ENCODE data around the gene DNPH1.

DNPH1 gene

DNA sequence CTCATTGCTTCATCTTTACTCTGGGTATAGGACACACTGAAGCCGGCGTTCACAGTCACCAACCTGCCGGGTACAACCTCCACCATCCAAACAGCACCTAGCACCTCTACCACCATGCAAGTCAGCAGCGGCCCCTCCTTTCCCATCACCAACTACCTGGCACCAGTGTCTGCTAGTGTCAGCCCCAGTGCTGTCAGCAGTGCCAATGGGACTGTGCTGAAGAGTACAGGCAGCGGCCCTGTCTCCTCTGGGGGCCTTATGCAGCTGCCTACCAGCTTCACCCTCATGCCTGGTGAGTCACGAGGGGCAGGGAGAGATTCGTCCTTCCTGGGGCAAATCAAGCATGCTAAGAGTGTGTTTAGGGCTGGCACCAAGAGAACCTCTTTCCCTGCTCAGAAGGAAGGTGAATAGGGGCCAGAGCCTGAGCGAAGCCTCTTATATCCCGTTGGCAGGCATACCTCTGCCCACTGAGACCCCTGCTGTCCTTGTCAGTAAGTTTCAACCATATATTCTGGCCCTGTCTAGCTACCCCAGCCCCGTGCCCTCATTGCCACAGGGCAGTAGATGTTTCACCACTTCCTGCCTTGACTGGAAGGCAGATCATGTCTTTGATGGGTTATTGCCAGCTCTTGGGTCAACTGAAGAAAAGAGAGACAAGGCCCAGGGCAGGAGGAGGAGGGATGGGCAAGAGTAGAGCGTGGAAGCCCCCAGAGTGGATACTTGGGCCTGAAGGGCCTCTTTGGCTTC lies 53.4 kb downstream of the DNPH1 start:
- H3K4me3 ChIP-seq (ENCODE audit: low read length), result no peak overlapping the region
- no peaks in the 10 kb centered on the region for H3K27me3 ChIP-seq (ENCODE audit: insufficient read depth, low read length)
- H2AFZ ChIP-seq (ENCODE audit: low read depth, low read length), result no peak overlapping the region
- no peaks in the 10 kb centered on the region for H3K9me3 ChIP-seq (ENCODE audit: low read length)
- peaks cover 45% of the 10 kb centered on the region for H3K36me3 ChIP-seq (ENCODE audit: insufficient read depth, low read length)
- peaks cover 28% of the 10 kb centered on the region for H3K4me1 ChIP-seq (ENCODE audit: insufficient read depth, low read length)

All from neuron (in vitro differentiated cells).